ENCODE results near the gene MUTYH.
A peak's percentile ranks its signal among the peaks of the same experiment; 100 is the strongest.

Gene MUTYH

DNA sequence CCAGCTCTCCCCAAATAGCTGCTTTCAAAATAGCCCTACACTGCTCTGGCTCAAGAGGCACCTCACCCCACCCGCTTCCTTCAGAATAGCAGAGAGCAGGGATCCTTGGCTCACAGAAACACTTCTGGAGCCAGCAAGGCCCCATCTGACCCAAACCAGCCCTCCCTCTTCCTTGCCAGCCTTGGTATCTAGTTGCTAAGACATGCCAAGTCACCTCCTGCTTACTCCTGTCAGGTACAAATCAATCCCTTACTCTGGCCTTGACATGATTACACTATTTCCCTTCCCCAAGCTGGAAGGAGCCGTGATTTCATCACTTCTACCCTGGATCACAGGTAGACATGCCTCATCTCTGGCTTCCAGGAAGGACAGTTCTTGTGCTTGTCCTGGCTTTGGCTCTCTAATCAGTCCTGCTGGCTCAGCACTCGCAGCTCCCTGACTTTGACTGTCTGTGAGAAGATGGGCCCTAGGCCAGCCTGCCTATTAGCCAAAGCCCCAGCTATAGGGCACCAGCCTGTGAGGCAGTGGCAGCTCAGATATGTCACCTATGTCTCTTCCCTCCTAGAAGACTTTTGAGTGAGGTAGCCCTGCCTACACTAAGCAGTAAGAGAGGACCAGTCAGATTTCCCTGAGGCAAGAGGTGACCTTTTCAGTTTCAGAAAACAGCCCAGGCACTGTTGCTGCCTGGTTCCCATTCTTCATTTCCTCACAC, 8.9 kb upstream of the MUTYH start:
- DNase-seq = no peak

DNA sequence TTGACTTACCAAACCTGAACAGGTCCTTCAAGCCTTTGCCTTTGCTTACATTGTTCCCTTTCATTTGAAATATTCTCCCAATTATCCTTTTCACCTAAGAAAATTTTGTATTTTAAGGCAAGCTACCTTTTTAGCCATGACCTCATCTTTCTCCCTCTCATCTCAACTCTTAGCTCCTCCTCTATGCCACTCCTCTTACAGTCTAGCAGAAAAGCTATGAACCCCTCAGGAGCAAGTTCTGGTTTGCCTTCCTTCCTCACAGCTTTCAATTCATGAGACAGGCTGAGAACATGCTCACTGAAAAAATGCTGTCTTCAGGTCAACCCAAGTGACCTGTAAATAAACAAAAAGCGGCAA, 8.3 kb upstream of the MUTYH start:
- no peak for DNase-seq

DNA sequence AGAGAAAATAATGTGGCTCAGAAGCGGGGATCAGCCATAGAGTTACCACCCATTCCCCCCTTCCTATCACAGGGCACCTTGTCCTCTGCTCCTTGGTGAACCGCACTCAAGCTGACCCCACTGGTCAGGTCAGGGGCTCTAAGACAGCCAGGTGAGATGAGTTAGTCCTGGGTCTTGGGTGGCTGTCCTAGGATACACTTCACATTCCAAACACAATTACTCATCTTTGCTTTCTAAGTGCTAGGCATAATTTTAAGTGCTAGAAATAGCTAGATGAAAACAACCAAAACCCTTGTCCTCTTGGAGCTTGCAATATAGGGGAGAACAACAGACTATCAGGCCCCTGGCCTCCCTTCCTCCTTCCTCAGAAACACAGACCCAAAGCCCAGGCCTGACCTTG, 7.8 kb upstream of the MUTYH start:
- no peak for DNase-seq

DNA sequence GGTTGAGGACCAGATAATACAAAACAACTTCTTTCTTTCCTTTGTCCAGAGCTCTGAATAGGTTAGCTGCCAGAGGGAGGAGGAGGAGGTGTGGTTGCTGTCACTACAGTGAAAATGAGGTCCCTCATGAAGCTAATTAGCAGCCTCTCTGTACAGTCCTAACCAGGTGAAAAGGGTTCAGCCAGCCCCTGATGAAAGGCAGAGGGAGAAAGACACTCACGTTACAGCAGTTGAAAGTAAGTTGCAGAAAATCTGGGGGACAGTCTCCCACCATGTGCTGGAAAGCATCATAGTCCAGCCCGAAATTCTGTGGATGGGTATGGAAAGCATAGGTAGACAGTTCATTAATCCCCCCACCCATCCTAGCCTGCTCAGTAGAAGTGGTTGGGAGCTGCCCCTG, 6.2 kb upstream of the MUTYH start:
- DNase-seq = no peak

DNA sequence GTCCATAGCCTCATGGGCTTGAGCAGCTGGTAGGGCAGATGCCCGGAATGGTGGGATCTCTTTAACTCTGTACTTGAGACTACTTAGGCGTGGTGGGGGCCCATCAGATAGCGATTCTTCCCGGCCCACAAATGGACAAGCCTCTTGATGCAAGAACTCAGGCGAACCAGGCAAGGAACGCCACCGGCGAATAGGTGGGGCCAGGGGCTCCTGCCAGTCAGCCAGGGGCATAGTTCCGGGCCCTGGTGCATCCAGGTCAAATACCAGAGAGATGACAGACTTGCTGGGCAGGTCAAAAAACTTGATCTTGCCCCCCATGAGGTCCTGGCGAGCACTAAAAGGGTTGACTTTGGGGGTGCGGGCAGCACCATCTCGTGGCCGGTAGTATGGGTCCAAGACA, 4.8 kb upstream of the MUTYH start:
- no peak for DNase-seq

DNA sequence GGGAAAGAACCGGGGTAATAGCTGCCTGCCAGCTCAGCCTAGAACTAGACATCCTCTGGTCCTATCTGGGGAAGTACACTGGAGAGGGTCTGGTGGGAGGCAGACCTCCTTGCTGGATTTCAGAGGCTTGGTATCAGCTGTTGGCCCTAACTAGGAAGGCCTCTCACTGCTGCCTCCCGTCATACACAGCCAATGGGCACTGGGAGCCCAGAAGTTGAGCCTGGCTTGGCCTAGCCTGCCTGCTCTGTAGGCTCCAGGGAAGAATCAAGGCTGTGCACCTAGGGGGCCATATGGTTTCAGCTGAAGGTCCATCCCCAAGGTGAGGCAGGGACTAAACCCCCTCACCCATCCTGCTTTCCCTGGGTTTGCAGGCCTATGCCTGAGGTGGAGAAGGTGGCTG, 4.3 kb upstream of the MUTYH start:
- no peak for DNase-seq

DNA sequence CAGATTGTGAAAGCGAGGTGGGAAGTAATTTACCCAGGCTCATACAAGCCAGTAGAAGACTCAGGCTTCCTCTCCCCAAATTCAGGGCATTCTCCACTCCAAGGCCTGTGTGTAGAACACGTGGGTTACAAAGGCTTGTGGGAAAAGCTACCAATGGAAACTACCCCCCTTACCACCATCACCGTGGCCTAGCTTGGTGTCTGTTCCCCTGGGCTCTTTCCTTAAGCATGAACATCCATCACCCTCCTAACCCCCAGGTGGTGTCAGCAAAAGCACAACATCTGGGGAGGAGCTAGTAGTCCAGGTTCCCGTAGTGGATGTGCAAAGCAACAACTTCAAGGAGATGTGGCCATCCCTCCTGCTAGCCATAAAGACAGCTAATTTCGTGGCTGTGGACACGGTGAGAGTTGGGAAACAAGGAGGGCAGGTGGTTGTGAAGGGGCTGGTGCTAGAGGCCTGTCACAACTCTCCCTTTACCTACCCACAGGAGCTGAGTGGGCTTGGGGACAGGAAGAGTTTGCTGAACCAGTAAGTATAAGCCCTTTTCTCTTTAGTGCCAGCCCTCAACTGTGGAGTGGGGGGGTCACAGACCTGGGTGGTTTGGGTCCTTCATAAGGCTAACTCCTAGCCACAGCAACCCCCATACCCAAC, 701 bp upstream of the MUTYH start:
- DNase-seq = peak; percentile 65

DNA sequence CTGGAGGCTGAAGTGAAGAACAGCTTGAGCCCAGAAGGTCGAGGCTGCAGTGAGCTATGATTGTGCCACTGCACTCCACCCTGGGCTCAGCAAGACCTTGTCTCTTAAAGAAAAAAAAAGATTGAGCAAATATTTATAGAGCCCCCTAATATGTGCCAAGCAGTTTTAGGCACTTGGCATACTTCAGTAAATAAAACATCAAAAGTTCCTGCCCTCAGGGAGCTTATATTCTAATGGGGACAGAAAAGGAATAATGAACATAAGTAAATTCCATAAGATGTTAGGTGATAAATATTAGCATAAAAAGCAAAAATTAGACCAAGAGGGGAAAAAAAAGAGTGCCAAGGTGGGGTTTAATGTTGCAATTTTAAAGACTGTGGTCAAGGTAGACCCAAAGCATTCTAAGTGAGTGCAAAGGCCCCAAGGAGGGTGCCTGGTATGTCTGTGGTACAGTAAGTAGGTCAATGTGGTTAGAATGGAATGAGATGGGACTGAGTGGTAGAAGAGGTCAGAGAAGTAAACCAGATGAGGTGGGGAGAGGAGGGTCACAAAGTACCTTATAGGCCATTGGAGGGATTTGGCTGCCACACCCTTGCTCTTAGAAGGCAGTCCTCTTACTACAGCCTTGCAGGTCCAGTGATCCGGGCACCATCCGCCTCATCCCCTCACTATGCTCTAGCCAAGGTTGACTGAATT, 2.5 kb downstream of the MUTYH start:
- DNase-seq = no peak

DNA sequence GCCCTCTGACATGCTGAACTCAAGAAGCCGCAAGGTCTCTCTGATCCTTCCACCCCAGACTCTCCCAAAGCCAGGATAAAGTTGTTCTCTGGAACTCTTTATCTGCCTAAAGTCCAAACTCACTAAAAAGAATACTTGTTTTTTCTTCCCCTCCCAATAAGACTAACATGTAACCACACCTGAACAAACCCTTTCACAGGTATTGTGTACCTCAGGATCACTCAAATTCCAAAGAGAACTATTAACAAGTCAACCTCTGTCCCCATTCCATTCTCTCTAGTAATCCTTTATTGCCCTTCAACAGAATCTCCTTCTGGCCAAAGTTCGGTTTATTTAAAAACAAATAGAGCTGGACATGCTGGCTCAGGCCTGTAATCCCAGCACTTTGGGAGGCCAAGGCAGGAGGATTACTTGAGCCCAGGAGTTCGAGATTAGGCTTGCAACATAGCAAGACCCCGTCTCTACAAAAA, 4.3 kb downstream of the MUTYH start:
- DNase-seq = no peak

DNA sequence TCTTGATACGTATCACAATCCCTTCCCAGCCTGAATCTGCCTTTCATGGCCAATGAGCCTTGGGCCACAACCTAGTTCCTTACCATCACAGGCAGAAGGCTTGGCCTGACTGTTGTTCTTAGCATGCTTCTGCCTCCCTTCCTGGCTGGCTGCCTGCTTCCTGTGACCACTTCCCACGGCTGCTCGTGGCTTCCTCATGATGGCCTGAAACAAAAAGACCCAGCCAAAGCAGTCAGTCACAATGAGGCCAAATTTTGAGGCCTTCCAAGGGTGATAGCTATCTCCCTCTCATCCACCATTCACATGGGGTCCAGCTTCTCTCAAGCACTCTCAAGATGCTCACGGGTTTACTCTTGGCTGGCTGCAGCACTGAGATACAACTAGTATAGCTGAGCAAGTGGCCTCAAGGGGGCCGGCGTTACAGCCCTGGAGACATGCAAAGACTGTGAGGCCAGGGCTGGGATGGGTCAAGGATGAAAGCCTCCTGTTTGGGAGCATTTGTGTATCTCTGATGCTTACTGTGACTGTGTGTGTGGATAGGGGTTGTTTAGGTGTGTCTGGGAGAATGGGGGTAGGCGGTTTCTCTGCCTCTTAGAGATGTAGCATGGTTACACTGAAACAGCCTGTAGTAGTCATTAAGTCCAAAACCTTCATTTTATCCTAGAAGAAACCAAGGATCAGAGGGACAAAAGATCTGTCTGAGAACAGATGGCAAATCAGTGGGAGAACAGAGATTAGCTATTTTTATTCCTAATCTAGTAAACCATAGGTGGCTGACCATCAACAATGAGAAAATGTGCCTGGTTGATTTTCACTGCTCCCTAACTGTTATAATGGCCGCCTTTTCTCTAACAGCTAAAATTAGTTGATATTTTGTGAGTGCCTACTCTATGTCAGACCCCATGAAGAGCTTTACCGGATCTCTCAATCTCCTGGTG, 5.7 kb downstream of the MUTYH start:
- DNase-seq = peak; percentile 58

DNA sequence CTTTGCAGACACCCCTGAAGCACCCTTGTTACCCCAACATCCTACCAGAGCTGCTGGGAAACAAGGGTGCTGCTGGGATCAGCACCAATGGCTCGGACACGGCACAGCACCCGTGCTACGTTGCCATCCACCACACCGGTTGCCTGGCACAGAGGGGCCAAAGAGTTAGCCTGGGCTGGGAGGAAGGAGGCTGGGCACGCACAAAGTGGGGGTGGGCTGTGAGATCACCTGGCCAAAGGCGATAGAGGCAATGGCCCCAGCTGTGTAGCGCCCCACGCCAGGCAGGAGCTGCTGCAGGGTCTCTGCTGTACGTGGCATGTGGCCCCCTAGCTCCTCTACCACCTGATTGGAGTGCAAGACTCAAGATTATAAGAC, 7.9 kb downstream of the MUTYH start:
- DNase-seq = no peak

DNA sequence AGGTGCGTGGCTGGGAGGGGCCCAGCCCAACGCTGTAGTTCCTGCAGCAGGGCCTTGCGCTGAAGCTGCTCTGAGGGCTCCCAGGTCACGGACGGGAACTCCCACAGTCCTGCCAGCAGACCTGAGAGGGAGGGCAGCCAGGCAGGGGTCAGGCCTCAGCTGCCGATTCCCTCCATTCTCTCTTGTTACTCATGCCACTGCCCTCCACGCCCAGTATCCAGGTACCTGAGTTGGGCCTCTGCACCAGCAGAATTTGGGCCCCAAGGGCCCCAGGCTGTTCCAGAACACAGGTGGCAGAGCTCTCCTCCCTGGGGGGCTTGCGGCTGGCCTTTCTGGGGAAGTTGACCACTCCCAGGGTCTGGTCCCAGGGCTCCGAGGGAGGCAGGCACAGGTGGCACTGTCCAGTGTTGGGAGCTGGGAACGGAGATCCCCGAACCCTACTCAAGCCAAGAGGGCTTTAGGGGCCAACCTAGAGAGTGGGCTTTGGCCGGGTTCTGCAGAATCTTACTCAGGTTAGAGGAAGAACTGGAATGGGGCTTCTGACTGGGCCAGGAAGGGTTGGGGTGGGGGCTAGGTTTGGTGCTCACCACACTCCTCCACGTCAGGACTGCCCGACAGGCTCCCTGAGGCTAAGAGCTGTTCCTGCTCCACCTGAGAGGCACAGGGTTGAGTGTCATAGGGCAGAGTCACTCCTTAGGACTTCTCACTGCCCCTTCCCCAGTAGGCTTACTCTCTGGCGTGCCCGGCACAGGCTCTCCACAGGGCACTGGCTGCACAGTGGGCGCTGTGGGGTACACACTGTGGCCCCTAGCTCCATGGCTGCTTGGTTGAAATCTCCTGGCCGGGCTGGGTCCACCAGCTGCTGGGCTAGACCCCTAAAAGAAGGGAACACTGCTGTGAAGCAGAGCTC, 8.5 kb downstream of the MUTYH start:
- no peak for DNase-seq

DNA sequence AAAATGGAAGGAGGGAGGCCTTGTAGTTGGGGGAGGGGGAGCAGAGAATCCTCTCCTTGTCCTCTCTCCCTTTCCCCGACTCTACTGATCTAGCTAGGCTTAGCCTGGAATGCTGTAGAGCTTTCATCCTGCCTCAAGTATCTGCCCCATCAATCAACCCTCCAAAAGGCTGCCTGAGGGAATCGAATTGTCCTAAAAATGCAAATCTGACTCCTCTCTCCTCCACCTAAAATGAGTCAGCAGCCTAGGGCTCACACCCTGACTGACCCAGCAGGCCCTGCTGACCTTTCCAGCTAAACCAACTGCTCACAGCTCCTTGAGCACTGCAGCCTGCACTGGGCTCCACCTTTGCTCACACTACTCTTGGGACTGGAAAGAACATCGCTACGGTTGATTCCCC, 10.8 kb downstream of the MUTYH start:
- DNase-seq = no peak

DNA sequence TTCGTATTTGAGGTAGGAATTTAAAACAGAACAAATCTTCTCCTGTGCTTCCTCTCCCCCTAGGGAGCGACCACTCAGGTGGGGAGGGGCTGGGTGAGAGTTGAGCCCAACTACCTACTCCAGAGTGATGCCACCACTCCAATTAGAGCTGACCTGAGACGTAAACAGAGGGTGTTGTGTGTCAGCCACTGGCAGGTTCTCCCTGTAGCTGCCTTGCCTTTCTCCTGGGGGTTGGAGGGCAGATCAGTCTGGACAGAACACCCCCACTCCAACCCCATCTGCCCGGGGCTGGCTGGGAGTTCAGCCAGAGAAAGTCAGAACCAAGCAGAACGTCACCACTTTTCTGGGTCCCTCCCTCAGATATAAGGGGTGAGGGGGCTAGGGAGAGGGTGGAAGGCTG, 11.6 kb downstream of the MUTYH start:
- no peak for DNase-seq

DNA sequence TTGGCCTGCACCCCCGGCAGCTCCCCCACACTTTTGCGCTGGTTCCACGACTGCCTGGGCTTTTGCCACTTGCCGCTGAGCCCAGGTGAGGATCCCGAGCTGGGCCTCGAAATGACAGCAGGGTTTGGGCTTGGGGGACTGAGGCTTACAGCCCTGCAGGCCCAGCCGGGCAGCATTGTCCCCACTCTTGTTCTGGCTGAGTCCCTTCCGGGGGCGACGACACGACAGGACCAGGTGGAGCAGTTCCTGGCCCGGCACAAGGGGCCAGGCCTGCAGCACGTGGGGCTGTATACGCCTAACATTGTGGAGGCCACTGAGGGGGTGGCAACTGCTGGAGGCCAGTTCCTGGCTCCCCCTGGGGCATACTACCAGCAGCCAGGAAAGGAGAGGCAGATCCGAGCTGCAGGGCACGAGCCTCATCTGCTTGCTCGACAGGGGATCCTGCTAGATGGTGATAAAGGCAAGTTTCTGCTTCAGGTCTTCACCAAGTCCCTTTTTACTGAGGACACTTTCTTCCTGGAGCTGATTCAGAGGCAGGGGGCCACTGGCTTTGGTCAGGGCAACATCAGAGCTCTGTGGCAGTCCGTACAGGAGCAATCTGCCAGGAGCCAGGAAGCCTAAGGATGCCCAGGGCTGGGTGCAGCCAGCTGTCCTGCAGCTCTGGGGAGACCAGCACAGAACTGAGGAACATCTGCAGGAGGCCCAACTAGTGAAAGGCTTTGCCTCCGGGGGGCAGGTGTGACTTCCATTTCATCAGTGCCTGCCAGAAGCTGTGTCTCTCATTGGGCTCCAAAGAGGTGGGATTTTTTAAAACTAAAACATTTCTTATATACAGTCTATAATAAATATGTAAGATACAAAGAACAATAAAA, 12.4 kb downstream of the MUTYH start:
- DNase-seq = peak; percentile 53

DNA sequence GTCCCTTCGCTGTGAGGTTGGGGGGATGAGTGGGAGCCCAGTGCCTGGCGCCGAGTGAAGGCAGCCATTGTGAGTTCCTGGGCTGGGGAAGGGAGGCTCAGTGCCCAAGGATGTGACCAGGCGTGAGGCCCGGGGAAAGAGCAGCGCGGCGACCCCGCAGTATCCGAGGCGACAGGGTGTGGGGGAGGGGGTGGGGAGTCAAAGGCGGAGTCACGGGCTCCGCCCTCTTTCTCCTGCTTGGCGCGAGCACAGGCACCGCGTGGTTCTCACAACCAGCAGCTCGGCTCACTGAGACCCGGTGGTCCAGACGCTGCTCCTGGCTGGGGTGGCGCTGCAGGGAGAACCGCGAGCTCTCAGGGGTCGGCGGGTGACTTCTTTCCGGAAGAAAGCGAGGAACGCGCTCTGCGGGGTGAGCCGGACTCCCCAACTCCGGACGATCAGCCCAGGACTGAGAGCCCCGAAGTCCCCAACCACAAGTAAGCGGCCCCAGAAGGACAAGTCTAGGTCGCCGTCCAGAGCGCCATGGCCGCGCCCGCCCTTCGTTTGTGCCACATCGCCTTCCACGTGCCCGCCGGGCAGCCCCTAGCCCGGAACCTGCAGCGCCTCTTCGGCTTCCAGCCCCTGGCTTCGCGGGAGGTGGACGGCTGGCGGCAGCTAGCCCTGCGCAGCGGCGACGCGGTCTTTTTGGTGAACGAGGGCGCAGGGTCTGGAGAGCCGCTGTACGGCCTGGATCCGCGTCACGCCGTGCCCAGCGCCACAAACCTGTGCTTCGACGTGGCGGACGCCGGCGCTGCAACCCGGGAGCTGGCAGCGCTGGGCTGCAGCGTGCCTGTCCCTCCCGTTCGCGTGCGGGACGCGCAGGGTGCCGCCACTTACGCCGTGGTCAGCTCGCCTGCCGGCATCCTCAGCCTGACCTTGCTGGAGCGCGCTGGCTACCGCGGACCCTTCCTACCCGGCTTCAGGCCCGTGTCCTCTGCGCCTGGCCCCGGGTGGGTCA, 13.3 kb downstream of the MUTYH start, which contains the start of gene HPDL:
Gene HPDL (plus strand): TSS at position 269 of the 997 bp plus-strand sequence. CDS start 254 bp downstream, at position 523.
- DNase-seq = peak; percentile 94

DNA sequence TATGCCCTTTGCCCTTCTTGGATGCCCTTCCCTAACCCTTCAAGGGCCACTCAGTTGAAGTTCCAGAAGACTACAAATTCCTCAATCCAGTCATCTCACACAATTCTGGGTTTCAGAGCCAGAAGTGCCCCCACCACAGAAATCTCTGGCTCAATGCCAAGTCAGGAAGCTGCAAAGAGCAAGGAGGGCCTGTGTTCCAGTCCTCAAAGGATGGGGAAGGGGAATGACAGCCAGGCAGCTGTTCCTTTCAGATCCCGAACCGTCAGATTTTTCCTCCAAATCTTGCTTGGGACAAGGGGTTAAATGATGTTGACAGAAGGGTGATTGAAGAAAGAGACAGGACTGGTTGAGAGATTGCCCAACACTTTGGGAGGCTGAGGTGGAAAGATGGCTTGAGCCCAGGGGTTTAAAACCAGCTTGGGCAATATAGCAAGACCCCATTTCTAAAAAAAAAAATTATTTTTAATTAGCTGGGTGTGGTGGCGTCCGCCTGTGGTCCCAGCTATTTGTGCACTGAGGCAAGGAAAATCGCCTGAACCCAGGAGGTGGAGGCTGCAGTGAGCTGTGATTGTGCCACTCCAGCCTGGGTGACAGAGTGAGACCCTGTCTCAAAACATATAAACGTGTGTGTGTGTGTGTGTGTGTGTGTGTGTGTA, 14.3 kb downstream of the MUTYH start:
- DNase-seq = no peak

DNA sequence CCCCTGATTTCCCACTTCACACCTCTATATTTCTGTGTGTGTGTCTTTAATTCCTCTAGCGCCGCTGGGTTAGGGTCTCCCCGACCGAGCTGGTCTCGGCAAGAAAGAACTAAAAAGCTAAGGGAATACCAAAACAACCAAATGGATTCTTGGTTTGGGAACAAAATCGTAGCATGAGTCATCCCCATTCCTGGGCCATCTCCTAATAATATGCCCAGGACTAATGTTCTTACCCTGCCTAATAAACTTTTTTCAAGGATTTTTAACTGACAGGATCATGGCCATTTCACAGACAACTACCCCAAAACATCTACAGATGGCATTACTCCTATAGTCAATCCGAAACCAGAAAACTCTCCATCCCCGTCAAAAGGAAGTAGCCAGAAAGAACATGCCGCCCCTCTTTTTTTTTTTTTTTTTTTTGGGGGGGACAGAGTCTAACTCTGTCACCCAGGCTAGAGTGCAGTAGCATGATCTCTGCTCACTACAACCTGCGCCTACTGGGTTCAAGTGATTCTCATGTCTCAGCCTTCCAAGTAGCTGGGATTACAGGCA, 17.7 kb downstream of the MUTYH start:
- no peak for DNase-seq

DNA sequence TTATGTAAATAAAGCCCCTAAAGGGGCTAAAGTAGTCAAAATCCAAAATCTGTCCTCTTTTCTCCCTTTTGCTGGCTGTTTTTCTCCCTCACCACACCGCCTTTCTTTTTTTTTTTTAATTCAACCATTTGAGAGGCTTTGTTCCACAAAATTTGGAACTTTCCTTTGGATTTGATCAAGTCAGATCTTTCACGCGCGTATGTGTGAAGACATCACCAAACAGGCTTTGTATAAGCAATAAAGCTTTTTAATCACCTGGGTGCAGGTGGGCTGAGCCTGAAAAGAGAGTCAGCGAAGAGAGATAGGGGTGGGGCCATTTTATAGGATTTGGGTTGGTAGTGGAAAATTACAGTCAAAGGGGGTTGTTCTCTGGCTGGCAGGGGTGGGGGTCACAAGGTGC, 18.8 kb downstream of the MUTYH start:
- DNase-seq = no peak
